ENCODE results near the gene TBXA2R. TPM values are rescaled to one million over a fixed set of nuclear protein-coding genes. Genes with fewer than 3 reads are reported as not detected.

TBXA2R gene
- total and polyA plus RNA-seq, 8 donors = 0.42 to 1.5 (median 0.73) TPM

- Histone ChIP-seq H3K4me1 (no peaks in the 10 kb centered on the region), H3K27ac (no peak overlapping the region), H3K4me3 (no peak overlapping the region), H3K36me3 (peaks cover 0 to 9% (median 0%) of the 10 kb centered on the region in 3 donors), H3K9me3 (no peaks in the 10 kb centered on the region), H3K27me3 (no peaks in the 10 kb centered on the region)
- intact Hi-C loops (cut with DNase I) = no loop called here
- ATAC-seq (no peak), DNase-seq (peak in 1 of 6 donors; percentile 57), FAIRE-seq (no peak)
- WGBS, 2 donors = 93 to 97% methylated on average over 22 to 28 of the region's 28 CpGs
- TF ChIP-seq, protein P1, sequence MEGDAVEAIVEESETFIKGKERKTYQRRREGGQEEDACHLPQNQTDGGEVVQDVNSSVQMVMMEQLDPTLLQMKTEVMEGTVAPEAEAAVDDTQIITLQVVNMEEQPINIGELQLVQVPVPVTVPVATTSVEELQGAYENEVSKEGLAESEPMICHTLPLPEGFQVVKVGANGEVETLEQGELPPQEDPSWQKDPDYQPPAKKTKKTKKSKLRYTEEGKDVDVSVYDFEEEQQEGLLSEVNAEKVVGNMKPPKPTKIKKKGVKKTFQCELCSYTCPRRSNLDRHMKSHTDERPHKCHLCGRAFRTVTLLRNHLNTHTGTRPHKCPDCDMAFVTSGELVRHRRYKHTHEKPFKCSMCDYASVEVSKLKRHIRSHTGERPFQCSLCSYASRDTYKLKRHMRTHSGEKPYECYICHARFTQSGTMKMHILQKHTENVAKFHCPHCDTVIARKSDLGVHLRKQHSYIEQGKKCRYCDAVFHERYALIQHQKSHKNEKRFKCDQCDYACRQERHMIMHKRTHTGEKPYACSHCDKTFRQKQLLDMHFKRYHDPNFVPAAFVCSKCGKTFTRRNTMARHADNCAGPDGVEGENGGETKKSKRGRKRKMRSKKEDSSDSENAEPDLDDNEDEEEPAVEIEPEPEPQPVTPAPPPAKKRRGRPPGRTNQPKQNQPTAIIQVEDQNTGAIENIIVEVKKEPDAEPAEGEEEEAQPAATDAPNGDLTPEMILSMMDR (IDR thresholded peaks at IDR 0.05) = no peak
Measured at GRCh38 chr19:3641515-3642269, 35.0 kb upstream of the TBXA2R start.

- TF ChIP-seq, protein P1 (IDR thresholded peaks at IDR 0.05) = no peak
- no peaks in the 10 kb centered on the region for H3K27me3 ChIP-seq
- 96 to 97% methylated on average over 13 of the region's 13 CpGs for WGBS, 2 donors
- DNase-seq (no peak), ATAC-seq (no peak), FAIRE-seq (no peak)
- peaks cover 0 to 9% (median 0%) of the 10 kb centered on the region in 3 donors for H3K36me3 ChIP-seq
- no peaks in the 10 kb centered on the region for H3K4me1 ChIP-seq
- no peak overlapping the region for H3K27ac ChIP-seq
- no peaks in the 10 kb centered on the region for H3K9me3 ChIP-seq
- H3K4me3 ChIP-seq = no peak overlapping the region
- intact Hi-C loops (cut with DNase I) = no loop called here
Measured at GRCh38 chr19:3639479-3639878, 32.8 kb upstream of the TBXA2R start.

GRCh38 chr19:3638208-3639193 is 31.8 kb upstream of the TBXA2R start:
- Histone ChIP-seq H3K9me3 (no peaks in the 10 kb centered on the region), H3K36me3 (peaks cover 0 to 9% (median 0%) of the 10 kb centered on the region in 3 donors), H3K27ac (no peak overlapping the region), H3K4me3 (no peak overlapping the region), H3K27me3 (no peaks in the 10 kb centered on the region), H3K4me1 (no peaks in the 10 kb centered on the region)
- no peak for FAIRE-seq
- DNase-seq = peak in 1 of 6 donors; percentile 77
- no peak for ATAC-seq
- WGBS, 2 donors = 87 to 89% methylated on average over 54 to 55 of the region's 55 CpGs
- TF ChIP-seq, protein P1 (IDR thresholded peaks at IDR 0.05) = no peak
- intact Hi-C loops (cut with DNase I) = no loop called here

DNA sequence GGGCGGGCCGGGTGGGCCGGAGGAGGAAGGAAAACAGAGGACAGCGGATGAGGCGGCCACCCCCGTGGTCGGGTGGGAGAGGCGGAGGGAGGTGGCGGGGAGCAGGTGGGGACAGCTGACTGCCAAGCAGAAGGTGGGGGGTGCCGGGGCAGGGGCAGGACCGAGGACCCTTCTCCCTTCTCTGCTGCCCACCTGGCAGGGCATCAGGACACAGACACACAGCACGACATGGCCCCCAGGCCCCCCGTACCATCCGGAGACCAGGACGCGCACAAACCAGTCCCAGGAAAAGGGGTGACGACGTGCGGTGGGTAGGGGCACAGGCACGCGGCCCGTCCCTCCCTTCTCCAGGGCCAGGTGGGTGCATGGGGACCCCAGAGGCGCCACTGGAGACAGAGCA is 30.9 kb upstream of the TBXA2R start:
- no peaks in the 10 kb centered on the region for H3K4me1 ChIP-seq
- H3K36me3 ChIP-seq = peaks cover 0 to 9% (median 0%) of the 10 kb centered on the region in 3 donors
- no peaks in the 10 kb centered on the region for H3K9me3 ChIP-seq
- H3K4me3 ChIP-seq = no peak overlapping the region
- whole genome bisulfite sequencing, 2 donors = 93% methylated on average over 17 to 23 of the region's 23 CpGs
- FAIRE-seq (no peak), ATAC-seq (no peak), DNase-seq (peak in 1 of 6 donors; percentile 64)
- intact Hi-C loops (cut with DNase I) = no loop called here
- H3K27me3 ChIP-seq = no peaks in the 10 kb centered on the region
- H3K27ac ChIP-seq = no peak overlapping the region
- TF ChIP-seq, protein P1 (IDR thresholded peaks at IDR 0.05) = no peak

Measured in pancreas (tissue), 10 donors.